Activated naive CD8-positive, alpha-beta T cell treated with anti-CD3 and anti-CD28 coated beads, Interleukin-2, amount 50 U/mL, for 16 hours (primary cell): Measurements from ENCODE around the gene TMEM255B.
"Not testable (repeated sequence)": the region's sequence is repeated elsewhere in the genome, so short reads cannot be mapped to it uniquely, and the experiment has no call there.

Source experiments
- DNase-seq: peaks from one replicate; pipeline ENCODE4 v3.0.0-alpha.2; 2020; ENCODE audit warnings: low read depth, low spot score

Gene TMEM255B

DNA sequence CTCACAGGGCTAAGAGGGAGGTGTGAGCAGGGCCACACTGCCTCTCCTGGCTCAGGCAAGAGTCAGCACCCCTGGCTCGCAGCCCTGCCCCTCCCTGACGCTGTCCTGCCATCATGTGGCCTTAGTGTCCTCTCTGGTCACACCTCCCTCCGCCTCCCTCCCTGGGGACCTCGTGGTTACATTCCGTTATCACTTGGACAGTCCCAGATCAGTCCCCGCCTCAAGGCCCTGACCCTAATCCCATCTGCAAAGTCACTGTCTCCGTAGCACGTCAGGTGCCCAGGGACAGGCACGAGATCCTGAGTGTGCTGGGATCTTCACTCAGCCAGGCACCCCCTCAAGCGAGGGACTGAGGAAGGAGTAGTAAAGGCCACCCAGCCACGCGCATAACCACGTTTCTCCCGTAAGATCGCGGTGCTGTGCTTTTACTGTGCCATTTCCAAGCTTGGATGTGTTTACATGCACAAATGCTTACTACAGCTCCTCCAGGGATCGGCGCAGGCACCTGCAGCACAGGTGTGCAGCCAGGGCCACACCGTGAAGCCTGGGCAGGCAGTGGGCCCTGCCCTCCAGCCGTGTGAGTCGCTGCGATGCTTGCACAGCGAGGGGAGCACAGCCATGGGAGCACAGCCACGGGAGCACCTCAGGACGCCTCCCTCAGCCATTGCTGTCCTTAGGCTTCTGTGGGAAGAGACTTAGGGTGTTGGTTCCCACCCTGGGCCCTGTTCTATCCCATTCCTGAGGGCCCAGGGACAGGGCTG is 10.7 kb upstream of the TMEM255B start:
- no peak for DNase-seq

DNA sequence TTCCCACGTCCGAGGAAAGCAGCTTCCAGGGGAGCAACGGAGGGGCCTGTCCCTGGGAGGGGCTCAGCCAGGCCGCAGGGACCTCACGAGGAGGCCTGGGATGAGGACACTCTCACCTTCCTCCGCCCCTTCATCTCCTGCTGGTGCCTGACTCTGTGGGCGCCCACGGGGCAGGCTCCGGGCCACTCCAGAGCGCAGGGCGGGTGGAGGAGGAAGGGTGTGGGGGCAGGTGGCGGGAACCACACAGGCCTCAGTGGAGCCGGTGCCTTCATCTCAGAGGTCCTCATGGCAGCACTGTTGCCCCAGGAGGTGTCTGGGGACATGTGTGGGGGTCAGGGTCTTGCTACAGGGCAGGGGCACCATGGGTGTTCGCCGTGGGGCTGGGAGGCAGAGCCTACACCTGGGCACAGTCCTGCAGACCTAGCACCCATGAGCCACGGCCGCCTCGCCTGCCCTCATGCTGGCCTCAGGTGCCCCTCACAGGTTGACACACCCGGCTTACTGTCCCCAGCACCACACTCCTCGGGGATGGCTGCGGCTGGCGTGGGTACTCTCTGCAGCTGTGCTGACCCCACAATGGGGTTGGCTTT is 10.1 kb upstream of the TMEM255B start:
- no peak for DNase-seq

DNA sequence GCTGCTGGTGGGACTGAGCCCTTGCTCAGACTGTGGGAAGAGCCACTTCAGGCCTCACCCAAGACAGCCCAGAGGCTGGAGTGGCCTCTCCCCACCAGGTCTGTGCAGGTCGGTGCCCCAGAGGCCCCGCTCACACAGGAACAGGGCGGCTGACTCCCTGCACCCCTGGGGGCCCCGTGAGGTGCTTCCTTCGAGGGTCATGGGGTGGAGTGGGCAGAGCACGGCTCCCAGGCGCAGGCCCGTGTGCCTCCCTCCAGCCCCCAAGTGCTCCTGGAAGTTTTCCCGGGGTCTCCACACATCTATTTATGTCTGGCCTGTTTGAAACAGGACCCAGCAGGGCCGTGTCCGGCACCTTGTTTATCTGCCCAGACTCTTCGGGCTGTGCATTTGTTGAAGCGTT is 9.5 kb upstream of the TMEM255B start:
- no peak for DNase-seq

DNA sequence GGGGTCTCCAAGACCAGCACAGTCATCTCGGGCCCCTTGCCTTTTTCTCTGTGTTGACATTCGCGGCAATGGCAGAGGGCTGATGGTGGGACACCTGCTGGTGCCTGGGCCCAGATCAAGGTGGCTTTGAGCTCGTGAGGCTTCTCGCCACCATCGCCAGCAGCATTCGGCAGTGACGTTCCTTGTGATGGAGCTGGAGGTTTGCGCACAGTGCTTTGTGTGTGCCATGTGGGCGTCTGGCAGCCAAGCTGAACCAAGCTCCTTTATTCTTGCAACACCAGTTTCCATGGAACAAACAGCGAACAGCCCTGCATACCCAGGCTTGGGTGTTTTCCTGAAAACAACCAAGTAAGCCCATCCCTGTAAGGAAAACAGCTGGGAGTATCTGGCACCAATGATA is 9.1 kb upstream of the TMEM255B start:
- no peak for DNase-seq

DNA sequence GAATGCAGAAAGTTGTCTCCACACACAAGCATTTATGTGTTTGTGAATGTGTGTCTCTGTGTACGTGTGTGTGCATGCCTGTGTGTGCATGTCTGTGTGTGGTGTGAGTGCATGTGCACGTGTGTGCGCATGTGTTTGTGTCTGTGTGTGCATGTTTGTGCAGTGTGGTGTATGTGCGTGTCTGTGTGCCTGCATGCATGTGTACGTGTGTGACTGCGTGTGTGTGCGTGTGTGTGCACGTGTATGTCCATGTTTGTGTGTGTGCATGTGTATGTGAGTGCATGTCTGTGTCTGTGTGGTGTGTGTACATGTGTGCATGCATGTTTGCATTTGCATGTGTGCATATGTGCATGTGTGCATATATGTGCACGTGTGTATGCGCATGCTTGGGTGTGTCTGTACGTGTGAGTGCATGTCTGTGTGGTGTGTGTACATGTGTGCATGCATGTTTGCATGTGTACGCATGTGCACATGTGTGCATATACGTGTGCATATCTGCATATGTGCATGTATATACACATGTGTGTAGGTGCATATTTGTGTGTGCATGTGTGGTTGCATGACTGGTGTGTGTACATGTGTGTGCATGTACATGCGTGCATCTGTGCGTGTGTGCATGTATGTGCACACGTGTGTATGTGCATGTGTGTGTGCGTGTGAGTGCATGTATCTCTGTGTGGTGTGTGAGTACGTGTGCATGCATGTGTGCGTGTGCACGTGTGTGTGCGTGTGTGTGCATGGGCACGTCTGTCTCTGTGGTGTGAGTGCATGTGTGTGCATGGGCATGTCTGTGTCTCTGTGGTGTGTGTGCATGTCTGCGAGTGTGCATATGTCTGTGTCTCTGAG is 8.2 kb upstream of the TMEM255B start:
- DNase-seq = no peak

DNA sequence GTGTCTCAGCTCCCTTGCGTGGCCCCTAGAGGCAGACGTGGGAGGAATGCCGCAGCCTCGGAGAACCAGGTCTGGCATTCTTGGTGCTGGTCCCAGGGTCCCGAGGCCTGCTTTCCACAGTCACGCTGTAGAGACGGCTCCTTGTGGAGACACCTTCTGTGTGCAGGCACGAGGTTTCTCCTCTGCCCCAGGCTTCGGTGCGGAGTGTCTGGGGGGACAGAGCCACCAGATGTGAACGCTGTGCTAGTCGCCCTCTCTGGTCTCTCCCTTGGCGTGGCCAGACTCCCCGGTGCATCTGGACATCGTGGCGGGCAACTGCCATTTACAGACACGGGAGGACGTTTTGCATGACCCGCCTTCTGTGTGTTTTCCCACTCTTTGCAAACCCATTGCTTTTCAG is 7.5 kb upstream of the TMEM255B start:
- no peak for DNase-seq

DNA sequence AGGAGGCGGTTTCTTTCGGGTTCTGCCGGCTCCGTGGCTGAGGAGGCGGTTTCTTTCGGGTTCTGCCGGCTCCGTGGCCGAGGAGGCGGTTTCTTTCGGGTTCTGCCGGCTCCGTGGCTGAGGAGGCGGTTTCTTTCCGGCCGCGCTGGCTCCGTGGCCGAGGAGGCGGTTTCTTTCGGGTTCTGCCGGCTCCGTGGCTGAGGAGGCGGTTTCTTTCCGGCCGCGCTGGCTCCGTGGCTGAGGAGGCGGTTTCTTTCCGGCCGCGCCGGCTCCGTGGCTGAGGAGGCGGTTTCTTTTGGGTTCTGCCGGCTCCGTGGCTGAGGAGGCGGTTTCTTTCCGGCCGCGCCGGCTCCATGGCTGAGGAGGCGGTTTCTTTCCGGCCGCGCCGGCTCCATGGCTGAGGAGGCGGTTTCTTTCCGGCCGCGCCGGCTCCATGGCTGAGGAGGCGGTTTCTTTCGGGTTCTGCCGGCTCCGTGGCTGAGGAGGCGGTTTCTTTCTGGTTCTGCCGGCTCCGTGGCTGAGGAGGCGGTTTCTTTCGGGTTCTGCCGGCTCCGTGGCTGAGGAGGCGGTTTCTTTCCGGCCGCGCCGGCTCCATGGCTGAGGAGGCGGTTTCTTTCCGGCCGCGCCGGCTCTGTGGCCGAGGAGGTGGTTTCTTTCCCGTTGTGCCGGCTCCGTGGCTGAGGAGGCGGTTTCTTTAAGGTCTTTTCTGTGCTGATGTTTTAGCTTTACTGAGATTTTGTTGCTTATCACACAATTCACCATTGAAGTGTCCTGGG is 6.6 kb upstream of the TMEM255B start:
- not testable (repeated sequence) for DNase-seq

DNA sequence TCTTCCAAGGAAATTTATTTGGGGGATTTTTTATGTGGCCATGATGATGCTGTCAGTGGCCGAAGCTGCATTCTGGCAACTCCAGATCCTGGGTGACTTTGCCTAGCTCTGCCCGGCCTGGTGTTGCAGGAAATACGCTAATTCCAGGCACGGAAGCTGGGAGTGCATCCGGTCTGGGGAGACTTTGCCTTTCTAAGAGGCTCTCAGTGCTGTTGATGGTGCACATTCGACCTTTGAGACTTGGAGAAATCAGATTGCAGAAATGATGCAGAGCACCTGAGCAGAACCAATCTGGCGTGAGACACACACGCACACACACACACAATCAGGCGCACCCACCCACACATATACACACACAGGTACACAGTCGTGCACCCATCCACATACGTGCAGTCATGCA is 5.9 kb upstream of the TMEM255B start:
- DNase-seq = no peak

DNA sequence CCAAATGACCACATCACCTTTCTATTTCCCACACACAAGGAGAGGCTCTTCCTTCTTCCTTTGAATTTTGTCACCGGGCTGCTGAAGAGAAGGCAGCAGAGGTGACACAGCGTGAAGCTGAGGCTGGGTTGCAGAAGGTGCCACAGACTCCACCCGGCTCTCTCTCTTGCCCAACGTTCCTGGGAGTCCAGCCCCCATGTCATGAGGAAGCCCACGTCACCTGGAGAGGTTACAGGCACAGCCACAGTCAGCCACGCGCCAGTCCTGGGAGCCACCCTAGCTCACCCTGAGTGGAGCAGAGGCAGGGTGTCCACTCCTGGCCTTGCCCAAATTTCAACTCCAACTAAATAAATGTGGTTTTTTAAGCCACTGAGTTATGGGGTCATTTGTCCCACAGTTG is 4.8 kb upstream of the TMEM255B start:
- DNase-seq = no peak

DNA sequence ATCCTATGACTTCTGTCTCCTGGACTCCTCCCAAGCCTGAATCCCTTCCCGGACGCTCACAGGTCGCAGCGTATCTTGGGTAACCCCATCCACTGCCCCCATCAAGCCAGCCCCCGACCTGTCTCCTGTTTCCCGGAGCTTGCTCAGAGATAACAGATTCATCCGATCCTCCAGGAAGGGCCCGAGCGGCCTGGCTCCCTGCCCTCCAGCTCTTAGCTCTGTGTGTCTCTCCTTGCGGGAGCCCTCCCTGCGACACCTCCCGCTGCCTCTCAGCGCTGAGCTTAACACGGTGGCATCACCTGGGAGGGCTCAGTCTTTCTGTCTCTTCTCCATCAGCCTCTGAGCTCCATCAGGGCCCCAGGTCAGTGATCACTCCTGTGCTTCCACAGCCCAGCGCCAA is 4.3 kb upstream of the TMEM255B start:
- no peak for DNase-seq

DNA sequence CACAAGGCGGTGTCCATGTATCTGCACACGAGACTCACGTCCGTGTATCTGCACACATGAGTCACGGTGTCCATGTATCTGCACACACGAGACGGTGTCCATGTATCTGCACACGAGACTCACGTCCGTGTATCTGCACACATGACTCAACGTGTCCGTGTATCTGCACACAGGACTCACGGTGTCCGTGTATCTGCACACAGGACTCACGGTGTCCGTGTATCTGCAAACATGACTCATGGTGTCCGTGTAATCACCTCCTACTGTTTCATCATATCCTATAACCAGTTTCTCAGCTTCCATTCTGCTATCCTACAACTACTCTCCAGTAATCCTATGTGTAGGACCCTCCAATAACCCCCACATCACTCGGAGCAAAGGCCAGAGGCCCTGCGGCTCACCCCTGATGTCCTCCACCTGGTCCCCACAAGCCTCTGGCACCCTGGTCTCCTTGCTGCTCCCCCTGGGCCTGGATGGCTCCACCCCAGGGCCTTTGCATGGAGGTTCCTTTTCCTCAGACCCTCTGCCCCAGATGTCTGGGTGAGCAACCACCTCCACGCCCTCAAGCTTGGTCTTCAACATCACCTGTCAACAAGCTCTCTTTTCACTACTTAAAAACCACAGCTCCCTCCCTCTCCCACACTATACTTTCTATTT is 2.5 kb upstream of the TMEM255B start:
- no peak for DNase-seq

DNA sequence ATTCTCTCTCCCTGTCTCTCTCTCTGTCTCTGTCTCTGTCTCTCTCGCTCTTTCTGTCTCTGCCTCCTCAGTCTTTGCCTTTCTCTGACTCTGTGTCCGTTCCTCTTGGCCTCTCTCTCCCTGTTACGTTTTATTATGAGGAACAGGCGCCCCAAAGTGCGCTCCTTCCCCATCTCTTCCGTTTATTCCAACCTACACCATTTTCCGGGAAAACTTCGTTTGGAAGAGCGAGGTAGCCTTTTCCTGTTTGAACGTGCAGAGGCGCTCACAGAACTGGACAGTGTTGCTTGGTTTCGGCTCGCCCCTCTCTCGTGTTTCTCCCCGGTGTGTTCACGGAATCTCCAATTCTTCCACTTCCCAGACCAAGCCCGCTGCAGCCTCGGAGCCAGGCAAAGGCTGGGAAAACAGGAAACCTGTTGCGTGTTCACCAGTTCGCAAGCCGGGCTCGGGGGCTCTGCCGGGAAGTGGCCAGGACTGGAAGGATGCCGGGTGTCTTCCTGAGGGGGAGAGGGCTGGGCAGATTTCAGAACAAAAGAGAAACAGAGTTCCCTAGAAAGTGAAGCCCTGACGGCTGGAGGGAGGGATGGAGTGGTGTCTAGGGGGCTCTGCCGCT is 605 bp downstream of the TMEM255B start:
- no peak for DNase-seq

DNA sequence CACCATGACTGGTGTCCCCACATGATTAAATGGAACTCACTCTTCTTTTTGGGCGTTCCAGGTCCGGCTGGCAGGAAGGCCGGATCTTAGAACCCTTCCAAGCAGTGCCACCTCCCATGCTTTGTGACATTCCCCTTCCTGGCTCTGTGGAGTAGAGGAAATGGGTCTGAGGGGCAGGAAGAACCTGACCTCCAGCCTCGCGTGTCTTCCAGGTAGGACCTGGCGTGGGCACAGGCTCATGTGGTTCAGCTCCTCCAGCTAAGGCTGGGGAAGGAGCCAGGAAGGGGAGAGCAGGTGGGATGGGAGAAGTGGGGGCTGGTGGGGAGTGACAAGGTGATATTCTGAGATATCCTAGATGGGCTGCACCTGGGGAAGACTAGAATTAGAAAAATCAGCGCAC is 2.1 kb downstream of the TMEM255B start:
- no peak for DNase-seq

DNA sequence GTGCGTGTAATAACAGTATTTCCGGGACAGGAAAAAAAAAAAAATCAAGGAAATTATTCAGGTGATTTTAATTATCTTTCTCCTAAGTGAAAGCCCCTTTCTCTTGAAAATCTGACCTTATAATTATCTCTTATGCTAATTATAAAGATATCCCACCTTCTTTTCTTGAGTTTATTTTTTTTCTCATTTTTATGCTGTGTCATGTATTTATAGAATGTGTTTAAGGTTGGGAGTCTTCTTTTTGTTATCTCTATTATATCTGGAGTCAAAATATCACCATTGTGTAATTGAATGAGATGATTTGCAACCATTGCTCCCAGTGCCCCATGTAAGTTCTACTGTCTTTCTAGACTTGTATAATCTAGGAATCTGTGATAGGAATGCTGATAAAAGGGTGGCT is 3.0 kb downstream of the TMEM255B start:
- DNase-seq = no peak

DNA sequence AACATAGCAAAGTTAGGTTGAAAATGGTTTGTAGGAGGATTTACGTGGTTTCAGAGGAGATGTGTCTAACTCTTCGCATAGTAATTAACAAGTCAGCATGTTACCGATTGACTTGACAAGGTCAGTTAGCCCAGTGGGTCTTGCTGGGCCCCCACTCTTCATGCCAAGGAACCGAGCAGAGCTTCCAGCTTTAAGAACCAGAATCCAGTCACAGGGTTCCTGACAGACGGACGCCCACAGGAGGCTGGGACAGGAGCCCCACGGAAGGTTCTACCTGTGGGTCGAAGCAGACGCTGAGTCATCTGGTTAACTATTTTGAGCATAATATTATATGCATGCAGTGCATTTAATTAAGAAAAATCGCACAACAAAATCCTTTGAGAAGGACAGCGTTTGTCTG is 3.5 kb downstream of the TMEM255B start:
- no peak for DNase-seq

DNA sequence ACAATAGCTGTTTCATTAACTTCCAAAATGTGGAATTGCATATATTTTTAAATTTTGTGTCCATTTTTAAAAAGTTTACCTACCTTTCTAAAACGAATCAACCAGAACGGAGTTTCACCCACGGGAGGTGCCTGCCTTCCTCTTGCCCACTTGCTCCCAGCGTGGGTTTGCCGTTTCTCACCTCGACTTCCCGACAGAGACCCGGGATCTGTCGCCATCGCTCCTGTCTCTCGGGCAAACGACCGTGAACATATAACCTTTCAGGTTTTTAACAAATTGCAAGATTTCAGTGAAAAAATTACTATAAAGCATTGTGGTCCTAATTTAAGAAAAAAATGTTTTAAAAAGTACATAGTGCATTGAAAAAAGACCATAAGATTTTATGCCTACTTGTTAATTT is 4.2 kb downstream of the TMEM255B start:
- DNase-seq = no peak

DNA sequence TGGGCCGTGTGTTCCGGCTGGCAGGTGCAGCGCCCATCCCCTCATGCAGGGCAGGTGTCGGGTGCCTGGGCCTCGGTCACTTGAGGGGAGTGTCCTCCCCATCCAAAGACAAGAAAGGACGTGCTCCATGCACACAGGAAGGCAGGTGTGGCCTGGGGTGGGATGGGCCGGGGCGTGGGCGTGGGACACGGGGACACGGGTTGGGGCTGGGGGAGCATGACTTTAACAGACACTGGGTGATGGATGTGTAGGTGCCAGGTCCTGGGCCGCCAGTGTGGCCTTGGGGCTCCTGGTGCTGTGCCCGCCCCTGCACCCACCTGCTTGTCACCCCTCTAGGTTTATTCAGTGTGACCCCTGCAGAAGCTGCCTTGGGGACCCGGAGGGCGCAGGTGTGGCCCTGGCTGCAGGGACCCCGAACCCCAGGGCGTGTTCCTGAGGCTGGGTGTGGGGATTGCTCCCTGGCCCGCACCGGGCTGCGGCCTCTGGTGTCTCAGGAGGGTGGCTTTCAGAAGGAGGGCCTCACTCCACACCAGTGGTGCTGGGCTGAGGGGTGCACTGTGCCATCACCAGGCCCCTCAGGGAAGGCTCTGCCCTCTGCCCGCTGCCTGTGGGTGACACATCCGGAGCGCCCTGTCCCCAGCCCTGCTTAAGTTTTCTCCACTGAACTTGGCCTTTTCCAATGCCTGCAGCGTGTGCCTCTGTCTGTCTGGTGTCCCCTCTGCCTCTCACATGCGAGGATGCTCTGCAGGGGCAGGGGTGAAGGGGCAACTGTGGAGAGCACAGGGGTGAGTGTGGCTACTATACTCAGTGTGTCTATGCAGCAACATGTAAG is 5.2 kb downstream of the TMEM255B start:
- DNase-seq = no peak

DNA sequence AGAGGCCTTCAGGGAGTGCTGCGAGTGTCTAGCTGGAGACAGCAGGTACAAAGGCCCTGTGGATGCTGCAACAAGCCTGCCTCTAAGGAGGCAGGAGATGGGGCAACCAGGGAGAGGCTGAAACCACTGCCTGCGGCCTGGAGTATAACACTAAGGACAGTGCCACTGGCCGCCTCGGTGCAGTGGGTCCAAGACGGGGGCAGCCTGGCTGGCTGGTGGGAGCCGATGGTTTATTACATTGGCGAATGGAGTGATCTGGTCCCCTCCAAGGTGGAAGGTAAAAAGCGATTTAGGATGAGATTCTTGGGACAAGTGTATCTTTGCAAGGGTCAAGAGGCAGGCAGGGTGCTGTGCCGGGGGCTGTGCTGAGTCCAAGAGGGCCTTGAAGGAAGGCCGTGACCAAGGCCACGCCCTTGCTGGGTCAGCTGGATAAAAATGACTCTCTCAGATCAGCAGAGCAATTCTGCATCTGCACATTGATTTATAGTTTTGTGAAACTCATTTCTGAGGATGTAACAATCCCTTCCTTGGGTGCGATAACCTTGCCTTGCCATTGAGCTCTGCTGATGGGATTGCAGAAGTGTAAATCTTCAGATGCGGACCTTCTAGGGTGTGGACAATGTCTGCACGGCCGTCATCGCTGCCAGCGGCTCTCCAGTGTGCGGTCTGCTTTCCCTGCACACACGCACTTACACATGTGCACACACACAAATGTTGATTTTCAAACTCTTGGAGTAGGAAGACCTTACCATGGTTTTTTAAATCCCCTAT is 6.0 kb downstream of the TMEM255B start:
- no peak for DNase-seq

DNA sequence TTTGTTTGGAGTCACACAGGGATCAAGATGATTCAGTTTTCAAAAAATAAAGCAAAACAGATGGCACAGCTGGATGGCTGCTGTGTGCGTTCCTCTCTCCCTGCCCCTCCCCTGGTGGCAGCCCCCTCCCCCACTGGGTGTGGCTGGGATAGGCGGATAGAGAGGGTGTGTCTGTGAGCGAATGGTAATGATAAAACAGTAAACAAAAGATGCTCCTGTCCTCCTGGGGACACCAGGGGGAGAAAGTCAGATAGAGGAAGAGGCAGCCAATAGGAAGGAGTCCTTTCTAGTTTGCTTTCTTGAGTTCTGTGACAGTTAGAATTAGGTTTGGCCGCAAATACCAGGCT is 6.5 kb downstream of the TMEM255B start:
- no peak for DNase-seq
